AG04450 (cell line): ENCODE measurements around the gene BRSK2. TPM values are rescaled to one million over a fixed set of nuclear protein-coding genes. Genes with fewer than 3 reads are reported as not detected.

ENCODE experiments used
- CTCF ChIA-PET: fragments of 300-600, 350-600 bp; formaldehyde crosslinking; extraction: SDS; loops from one replicate; lab custom pipeline; 2022; ENCODE audit warnings: antibody characterized with exemption, inconsistent platforms; lab: Charles Lee
- POLR2A ChIA-PET: fragments of 350-600 bp; formaldehyde crosslinking; extraction: SDS; loops from one replicate; lab custom pipeline; 2021; ENCODE audit warnings: antibody characterized with exemption, inconsistent platforms; lab: Yijun Ruan, JAX
- DNase-seq: peaks from one replicate; pipeline ENCODE4 v3.0.0-alpha.2; 2011; ENCODE audit warnings: low read depth, low spot score
- H3K27ac ChIP-seq: one replicate; pipeline ENCODE4 v1.5.1; 2012; ENCODE audit warnings: low read depth, low read length, control low read depth
- H3K27me3 ChIP-seq: one replicate; pipeline ENCODE4 v1.6.0; 2012; ENCODE audit warnings: low read length; ENCODE audit not compliant: control insufficient read depth, insufficient read depth
- H3K4me3 ChIP-seq: 2 replicates; pipeline ENCODE4 v1.5.1; 2011; ENCODE audit warnings: mild to moderate bottlenecking, low read depth, low read length, control low read depth
- H3K9me3 ChIP-seq: 2 replicates; pipeline ENCODE4 v1.5.1; 2012; ENCODE audit warnings: low read length; ENCODE audit not compliant: control insufficient read depth, insufficient read depth
- CTCF ChIP-seq: IDR thresholded peaks from 2 replicates; pipeline ENCODE4 v1.5.1; 2011; ENCODE audit warnings: low read depth, low read length, control low read depth, inconsistent platforms
- polyA plus RNA-seq: library from polyadenylated mRNA; depleted of rRNA; stranded (reverse); fragments of >200 nt; gene quantifications from 2 replicates; pipeline ENCODE4 v1.2.3, GENCODE V29; 2011

The BRSK2 gene
- polyA plus RNA-seq, 1 experiment = 0.11 TPM

- Histone ChIP-seq H3K27me3 (peaks cover 18% of the 10 kb centered on the region), H3K4me3 (no peak overlapping the region), H3K9me3 (no peaks in the 10 kb centered on the region; the same call in 1 of the 2 replicates), H3K27ac (no peak overlapping the region)
- ChIA-PET POLR2A (no interaction called here), CTCF (no interaction called here)
- no peak for TF ChIP-seq CTCF
- DNase-seq = no peak
These were observed 38.3 kb upstream of the BRSK2 start for GRCh38 chr11:1351278-1351937.

GRCh38 chr11:1352696-1353382 is 36.9 kb upstream of the BRSK2 start:
- CTCF ChIA-PET = no interaction called here

GRCh38 chr11:1353383-1354124 is 36.2 kb upstream of the BRSK2 start:
- ChIA-PET CTCF (no interaction called here), POLR2A (no interaction called here)
- Histone ChIP-seq H3K27me3 (peaks cover 16% of the 10 kb centered on the region), H3K4me3 (no peak overlapping the region), H3K27ac (no peak overlapping the region), H3K9me3 (no peaks in the 10 kb centered on the region; the same call in 1 of the 2 replicates)
- no peak for DNase-seq
- no peak for TF ChIP-seq CTCF

More at GRCh38 chr11:1352696-1353382, 36.9 kb upstream of the BRSK2 start:
- POLR2A ChIA-PET = no interaction called here
- Histone ChIP-seq H3K27ac (no peak overlapping the region), H3K9me3 (no peaks in the 10 kb centered on the region; the same call in 1 of the 2 replicates), H3K27me3 (peaks cover 17% of the 10 kb centered on the region), H3K4me3 (no peak overlapping the region)
- no peak for TF ChIP-seq CTCF
- DNase-seq = no peak

GRCh38 chr11:1354125-1354938 is 35.4 kb upstream of the BRSK2 start:
- ChIA-PET CTCF (no interaction called here), POLR2A (no interaction called here)
- no peak for DNase-seq
- Histone ChIP-seq H3K27ac (no peak overlapping the region), H3K9me3 (no peaks in the 10 kb centered on the region; the same call in 1 of the 2 replicates), H3K4me3 (no peak overlapping the region), H3K27me3 (peaks cover 14% of the 10 kb centered on the region)
- no peak for TF ChIP-seq CTCF
